LoVo (cell line): Measurements from ENCODE around the gene HSP90AA1.
"Not testable (repeated sequence)": the region's sequence is repeated elsewhere in the genome, so short reads cannot be mapped to it uniquely, and the experiment has no call there.

Experiments
- DNase-seq: peaks from one replicate; pipeline ENCODE4 v3.0.0-alpha.2; 2016; ENCODE audit warnings: low spot score

The HSP90AA1 gene

DNA sequence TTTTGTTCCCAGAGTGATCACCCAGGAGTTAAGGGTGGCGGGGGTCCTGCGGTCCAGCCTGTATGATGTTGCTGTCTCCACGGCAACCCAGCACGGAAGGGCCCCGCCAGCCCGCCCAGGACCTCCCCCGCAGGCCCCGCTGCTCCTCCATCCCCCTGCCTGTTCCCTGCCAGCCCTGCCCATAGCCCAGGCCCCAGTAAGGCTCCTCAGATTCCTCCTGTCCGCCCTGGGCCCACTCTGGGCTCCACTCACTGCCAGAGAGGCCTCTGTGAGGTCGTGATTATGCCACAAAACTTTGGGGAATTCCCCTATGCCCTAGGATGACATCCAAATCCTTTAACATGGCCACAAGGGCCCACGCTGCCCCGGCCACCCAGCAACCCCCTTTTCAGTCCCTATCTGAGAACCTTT lies 20.8 kb downstream of the HSP90AA1 start:
- DNase-seq = no peak

DNA sequence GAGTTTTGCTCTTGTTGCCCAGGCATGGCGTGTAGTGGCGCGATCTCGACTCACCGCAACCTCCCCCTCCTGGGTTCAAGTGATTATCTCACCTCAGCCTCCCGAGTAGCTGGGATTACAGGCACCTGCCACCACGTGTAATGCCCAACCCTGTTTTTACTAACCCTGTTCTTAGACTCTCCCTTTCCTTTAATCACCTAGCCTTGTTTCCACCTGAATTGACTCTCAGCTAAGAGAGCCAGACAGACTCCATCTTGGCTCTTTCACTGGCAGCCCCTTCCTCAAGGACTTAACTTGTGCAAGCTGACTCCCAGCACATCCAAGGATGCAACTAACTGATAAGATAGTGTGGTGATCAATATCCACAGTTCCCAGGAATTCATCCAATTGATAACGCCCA lies 22.3 kb downstream of the HSP90AA1 start:
- DNase-seq = not testable (repeated sequence)

DNA sequence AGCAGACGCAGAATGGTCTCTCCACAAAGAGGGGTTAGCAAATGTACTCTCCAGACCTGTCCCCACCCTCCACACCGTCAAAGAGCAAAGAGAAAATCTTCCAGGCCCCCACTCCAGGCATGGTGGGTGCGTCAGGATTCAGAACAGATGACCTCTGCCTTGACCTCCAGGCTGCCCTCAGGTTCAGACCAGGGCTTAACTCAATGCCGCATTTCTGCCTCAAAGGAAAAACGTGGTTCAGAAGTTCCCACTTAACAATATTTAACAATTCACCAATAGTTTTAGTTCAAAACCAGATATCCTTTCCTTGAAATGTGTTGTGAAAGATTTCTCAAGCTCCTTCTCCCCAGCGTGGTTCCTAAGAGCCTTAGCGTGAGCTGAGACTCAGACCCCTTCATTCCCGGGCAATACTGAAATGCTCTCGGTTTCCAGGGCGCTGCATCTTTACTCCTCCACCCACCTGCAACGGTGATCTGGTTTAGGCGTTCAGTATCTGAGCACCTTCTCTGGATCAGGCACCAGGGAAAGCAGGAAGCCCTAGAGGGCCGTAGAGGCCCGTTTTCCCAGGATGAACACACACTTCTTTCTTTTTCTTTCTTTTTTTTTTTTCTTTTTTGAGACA lies 22.9 kb downstream of the HSP90AA1 start:
- DNase-seq = no peak

DNA sequence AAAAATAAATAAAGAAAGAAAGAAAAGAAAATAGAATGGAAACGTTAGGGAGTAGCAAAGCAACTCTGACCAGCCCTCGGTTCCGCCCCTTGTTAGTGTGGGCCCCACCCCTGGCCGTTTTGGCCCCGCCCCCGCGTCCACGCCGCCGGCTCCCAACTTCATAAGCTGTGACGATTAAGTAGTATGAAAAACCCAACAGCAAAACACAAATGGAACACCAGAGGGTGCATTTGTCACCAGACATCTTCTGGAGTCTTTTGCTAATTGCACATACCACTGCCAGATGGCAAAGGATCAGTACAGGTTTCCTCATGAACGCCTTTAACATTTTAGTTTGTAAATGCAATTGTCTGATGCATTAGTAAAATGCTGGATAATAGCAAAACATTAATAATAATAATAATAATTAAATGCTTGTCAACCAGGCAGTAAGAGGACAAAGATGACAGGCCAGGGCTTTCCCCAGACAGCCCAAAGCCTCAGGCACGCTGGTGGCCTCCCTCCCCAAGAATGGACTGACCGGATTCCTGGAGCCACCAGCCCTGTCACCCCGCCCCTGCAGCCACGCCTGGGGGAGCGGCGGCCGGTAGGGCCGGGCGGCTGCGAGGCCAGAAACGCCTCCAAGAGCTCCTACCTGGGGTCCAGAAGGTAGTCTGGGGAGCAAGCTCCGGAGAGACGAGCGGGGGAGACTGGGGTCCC lies 23.6 kb downstream of the HSP90AA1 start:
- DNase-seq = peak; percentile 81

DNA sequence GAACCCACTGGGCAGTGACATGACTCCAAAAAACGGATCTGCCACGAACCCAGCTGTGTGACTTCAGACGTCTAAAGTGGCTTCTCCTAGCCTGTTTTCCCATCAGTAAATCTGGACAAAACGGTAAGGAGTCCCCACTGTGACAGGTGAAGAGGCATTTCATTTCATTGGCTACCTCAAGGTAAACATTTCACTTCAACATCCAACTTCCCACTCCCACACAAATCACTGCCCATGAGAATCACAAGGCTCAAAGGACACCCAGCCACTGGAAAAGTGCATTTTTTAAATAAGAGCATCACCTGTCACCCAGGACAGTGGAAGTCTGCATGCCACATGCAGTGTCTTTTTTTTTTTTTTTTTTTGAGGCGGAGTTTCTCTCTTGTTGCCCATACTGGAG lies 27.9 kb downstream of the HSP90AA1 start:
- no peak for DNase-seq

DNA sequence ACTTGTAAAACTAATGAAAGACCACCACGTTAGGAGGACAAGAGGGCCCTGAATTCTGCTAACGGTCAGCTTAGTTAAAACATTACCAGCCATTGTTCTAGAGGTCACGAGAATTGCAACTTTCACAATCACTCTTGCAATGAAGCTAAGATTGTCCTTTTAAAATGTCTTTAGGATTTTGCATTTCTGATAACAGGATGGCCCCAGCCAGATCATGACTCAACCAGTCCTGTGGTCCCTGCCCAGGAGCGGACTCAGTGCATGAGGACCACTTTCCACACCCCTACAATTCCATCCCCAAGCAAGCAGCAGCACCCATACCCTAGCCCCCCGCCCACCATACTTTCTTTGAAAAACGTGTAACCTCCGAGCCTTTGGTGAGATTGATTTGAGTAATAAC lies 28.7 kb downstream of the HSP90AA1 start:
- no peak for DNase-seq

DNA sequence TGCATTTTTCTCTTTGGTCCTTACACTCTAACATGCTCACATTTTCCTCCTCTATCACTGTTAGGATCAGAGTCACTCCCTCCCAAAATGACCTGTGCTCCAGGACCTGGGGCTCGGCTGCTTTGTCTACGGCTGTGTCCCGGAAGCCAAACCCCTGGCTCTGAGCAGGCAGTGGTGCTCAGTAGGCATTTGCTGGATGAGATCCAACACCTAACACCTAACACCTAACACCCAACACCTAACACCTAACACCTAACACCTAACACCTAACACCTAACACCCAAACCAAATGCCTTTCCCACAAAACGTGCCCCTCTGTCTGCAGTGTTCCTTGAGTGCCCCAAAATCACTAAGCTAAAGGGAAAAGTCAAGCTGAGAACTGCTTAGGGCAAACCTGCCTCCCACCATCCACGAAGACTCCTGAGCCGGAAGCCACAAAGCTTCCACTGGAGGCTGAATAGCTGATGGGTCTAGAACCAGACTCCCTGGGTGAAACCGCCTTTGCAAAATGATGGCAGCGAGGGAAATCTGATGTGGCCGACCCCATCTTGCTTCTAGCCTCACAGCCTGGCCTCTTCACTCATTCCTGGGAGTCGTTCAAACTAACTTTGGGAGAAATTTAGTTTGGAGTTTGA lies 29.2 kb downstream of the HSP90AA1 start:
- no peak for DNase-seq

DNA sequence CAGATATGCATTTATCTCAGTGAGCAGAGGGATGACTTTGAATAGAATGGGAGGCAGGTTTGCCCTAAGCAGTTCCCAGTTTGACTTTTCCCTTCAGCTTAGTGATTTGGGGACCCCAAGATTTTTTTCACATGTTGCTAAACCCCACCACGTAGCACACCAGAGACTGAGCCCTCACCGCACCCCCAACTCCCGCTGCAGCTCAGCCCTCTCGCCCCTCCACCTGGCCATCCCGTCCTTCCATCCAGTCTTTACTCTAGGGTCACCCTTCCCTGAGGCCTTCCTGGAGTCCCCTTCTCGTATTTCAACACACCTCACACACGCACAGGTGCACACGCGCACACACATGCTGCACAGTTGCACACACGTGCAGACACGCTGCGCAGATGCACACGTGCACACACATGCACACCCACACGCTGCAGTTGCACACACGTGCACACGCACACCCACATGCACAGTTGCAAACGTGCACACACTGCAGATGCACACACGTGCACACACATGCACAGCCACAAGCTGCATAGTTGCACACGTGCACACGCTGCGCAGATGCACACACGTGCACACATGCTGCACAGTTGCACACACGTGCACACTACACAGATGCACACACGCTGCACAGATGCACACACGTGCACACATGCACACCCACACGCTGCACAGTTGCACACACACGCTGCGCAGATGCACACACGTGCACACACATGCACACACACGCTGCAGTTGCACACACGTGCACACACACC lies 30.0 kb downstream of the HSP90AA1 start:
- DNase-seq = no peak

DNA sequence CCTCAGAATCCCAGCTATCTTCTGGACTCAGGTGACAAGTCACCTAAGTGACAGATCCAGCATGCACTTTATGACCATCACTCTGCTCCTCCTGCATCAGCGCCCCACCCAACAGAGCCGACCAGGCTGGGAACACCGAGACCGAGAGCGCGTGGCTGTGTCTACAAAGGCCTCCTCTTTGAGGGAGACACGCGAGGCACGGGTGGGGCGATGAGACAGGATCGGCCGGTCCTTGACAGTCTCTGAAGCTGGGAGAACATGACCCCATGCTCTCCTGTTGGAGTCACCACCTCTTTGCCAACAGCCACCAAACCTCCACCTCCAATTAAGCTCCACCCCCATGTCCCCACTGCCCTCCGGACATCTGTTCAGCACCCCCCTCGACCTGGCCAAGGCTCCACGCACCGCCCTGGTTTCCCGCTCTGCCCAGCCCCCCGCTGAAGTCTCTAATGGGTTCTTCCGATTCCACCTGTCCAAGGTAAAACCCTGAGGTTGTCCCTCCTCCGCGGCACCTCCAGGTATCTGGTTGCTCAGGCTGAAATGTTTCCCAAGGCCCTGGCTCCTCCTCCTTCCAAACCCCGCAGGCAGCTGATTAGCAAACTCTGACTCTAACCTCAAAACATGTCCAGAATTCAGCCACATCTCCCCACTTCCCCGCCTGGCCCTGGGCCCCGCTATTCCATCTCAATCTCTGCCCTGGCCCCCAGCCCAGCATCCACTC lies 31.5 kb downstream of the HSP90AA1 start:
- DNase-seq = no peak

DNA sequence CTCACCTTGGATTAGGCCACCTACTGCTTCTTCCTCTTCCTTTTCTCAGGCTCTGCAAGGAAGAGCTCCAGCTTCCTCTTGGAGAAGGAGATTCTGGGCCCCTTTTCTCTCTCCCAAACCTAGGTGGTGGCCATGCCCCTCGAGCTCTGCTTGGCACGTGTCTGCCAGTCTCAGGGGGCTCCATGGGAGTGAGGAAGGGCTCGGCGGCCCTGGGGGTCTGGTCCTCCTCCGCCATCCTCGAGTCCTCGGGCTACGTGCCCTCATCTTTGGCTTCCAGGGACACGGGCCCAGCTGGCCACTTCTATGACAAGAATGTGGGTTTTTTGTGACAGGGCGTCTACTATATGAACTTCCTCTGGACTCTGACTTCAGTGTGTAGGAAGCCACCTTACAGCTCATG lies 34.3 kb downstream of the HSP90AA1 start:
- DNase-seq = no peak

DNA sequence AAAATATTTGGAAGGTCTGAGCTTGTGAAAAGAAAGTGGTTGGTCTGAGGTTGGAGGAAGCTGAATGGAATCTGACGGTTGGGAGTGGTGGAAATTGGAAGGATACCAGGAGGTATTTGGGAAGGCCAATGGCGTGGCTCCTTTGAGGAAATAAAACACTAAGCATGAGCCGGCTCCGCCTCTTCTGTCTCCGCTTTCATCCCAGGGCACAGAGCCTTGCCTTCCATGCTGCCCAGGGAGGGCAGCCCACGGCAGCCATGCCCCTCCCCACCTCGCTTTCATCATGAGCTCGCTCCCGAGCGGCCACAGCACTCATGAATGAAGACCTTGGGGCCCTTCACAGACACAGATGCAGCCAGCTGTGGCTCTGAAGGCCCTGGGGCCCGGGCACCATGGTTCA lies 36.2 kb downstream of the HSP90AA1 start:
- DNase-seq = no peak

DNA sequence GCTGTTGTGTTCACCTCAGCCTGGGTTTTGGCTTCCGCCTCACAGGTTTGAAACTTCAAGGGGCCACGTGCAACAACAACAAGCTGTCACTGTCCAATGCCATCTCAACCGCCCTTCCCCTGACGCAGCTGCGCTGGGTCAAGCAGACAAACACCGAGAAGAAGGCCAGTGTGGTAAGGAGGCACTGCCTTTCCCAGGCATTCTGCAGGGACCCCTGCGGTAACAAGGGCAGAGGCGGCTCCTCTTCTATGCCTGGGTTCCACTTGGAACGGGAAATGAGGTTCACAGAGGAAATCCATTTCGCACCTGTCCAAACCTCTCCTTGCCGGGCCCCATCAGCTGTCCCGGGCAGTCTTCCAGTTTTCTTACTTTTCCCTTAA lies 36.8 kb downstream of the HSP90AA1 start:
- no peak for DNase-seq

DNA sequence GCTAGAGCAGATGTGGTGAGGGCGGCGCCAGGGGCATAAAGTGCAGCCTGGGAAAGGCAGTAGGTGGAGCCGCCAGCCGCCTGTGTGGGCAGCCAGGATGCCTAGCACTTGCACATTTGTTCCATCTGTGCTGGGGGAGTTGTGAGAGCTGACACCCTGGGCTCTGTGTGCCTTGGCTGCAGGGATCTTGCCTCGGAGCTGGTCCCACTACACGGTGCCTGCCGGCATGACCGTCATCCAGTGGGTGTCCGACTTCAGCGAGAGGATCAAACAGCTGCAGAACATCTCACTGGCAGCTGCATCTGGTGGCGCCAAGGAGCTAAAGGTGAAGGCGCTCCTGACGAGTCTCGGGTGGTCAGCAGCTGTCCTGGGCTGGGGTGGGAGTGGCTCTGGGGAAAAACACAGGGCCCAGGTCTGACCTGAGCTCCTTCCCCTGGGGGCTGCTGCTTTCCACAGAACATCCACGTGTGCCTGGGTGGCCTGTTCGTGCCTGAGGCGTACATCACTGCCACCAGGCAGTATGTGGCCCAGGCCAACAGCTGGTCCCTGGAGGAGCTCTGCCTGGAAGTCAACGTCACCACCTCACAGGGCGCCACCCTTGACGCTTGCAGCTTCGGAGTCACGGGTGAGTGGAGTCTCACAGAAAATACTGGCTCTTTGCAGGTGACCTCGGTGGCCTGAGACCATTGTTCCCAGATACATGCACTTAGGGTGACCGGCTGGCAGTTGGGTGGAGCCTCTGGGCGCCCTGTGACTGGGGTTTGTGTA lies 37.4 kb downstream of the HSP90AA1 start:
- no peak for DNase-seq

DNA sequence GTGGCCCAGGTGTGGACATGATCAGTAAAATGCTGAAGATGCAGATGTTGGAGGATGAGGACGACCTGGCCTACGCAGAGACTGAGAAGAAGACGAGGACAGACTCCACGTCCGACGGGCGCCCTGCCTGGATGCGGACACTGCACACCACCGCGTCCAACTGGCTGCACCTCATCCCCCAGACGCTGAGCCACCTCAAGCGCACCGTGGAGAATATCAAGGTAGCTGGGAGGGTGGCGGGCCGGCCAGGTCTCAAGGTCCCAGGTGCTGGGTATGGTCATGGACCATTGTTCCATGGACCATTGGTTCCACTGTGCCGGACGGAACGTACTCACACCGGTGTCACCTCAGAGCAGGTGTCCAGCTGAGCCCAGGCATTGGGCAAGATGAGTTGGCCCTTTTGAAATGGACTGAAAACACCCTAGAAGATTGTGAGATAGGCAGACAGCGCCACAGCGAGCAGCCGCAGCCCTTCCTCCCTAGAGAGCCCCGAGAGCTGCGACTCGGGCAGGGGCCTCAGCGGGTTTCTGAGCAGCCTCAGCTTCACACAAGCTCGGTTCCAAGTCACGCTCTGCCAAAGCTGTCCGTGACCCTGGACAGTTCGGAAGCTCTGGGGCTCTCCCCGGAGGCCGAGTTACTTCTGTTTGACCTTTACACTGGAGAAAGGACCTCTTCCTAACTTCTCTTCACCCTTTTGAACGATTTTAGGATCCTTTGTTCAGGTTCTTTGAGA lies 38.9 kb downstream of the HSP90AA1 start:
- no peak for DNase-seq

DNA sequence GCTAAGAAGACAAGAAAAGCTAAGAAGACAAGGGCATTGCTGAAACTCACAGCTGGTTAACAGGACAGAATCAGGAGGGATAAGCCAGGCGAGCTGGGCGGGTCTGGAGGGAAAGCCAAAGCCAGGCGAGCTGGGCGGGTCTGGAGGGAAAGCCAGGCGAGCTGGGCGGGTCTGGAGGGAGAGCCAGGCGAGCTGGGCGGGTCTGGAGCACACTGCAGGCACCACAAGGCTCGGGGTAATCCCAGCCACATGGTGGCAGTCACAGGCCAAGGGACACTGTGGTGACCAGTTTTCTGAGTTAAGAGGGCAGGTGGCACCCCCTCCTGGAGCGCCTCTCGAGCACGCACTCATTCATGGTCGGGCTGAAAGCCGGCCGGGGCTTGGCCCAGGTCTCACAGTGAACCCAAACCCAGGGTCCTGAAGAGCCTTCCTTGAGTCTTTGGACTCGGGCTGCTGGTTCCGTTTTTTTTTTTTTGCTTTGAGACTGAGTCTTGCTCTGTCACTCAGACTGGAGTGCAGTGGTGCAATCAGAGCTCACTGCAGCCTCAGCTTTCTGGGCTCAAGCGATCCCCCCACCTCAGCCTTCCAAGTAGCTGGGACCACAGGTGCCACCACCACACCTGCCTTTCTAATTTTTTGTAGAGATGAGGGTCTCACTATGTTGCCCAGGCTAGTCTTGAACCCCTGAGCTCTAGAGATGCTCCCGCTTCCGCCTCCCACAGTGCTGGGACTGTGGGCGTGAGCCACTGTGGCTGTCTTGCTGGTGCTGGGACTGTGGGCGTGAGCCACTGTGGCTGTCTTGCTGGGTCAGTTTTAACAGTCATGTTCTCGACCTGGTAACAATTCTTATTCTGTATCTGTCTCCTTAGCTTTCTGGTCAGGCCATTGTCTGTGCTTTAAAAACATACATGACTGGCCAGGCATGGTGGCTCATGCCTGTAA lies 40.2 kb downstream of the HSP90AA1 start:
- DNase-seq = peak; percentile 61

DNA sequence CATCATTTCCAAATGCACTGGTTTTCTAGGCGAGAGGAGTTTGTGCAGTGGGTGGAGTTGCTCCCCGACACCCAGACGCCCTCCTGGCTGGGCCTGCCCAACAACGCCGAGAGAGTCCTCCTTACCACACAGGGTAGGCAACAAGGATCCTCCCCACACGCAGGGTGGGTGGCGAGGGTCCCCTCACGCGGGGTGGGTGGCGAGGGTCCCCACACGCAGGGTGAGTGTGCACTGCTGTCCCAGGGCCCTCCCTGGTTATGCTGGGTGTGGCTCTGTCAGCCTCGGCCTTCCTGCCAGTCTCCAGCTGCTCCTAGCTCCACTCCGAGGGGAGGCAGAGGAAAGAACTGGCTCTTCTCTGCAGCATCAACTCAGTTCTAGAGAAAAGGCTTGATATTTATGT lies 42.3 kb downstream of the HSP90AA1 start:
- no peak for DNase-seq

DNA sequence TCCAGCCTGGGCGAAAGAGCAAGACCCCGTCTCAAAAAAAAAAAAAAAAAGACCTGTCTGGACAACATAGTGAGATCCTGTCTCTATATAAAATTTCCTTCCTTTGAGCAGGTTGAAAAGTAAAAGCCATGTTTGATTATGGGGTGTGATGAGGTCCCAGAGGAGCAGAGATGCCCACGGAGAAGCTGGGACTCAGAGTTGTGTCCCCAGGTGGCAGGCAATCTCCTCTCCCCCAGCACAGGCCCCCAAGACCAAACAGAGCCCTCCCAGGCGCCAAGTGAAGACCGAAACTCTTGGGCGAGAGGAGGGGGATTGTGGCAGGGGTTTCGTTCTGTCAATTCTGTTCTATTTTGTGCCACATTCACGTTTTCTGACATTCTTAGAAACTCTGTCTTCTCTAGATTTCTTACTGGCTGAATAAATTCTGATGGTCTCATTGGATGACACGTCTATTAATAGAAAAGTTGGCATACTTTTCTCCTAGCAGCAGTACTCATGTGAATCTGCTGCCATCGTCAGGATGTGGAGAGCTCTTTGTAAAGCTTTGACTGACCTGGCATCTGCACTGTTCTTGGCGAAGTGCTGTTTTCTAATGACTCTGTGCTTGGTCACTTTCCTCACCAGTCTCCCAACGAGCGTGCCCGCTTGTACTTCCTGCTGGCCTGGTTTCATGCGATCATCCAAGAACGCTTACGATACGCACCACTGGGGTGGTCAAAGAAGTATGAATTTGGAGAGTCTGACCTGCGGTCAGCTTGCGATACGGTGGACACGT lies 43.4 kb downstream of the HSP90AA1 start:
- DNase-seq = no peak

DNA sequence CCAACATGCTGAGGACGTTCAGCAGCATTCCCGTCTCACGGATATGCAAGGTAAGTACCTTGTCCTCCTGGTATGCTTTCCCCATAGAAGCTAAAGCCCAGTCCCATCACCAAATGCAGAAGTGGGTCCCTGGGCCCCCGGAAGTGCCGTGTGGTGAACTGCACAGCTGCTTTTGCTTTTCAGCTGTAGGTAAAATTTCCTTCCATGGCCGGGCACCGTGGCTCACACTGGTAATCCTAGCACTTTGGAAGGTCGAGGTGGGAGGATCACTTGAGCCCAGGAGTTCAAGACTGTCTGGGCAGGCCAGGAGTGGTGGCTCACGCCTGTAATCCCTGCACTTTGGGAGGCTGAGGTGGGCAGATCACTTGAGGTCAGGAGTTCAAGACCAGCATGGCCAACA lies 44.1 kb downstream of the HSP90AA1 start:
- DNase-seq = no peak

DNA sequence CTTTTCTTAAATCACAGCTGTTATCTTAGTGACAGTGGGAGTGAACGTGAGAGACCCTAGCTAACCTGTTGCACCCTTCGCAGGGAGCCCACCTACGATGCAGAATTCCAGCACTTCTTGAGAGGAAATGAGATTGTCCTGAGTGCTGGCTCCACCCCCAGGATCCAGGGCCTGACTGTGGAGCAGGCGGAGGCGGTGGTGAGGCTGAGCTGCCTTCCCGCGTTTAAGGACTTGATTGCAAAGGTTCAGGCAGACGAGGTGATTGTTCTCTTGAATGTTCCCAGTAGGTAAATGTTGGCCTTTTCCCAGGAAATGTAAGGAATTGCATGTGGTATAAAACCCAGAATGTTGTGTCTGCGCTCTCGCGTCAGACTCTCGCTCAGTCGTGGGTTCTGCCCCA lies 46.7 kb downstream of the HSP90AA1 start:
- DNase-seq = no peak
